Transverse colon (tissue), 4 donors: ENCODE results near the gene FAM228B. TPM values are rescaled to one million over a fixed set of nuclear protein-coding genes. Genes with fewer than 3 reads are reported as not detected.

Experiments
- DNase-seq: peaks from one replicate; pipeline ENCODE4 v3.0.0-alpha.2; 2019
- H3K27ac ChIP-seq, 4 donors: fragments of 200-600 bp; sonication (generic); 2 replicates each; pipeline ENCODE4 v1.5.1; 2016 to 2018; ENCODE audit warnings: inconsistent platforms in 4 of 4
- H3K27me3 ChIP-seq: fragments of 200-600 bp; sonication (generic); 2 replicates; pipeline ENCODE4 v1.5.1; 2017; ENCODE audit warnings: inconsistent platforms
- H3K36me3 ChIP-seq, 4 donors: fragments of 200-600 bp; sonication (generic); 2 replicates each; pipeline ENCODE4 v1.5.1; 2017 to 2019; ENCODE audit warnings: inconsistent platforms in 4 of 4
- H3K4me1 ChIP-seq, 4 donors: fragments of 200-600 bp; sonication (generic); 2 replicates each; pipeline ENCODE4 v1.5.1; 2017 to 2020; ENCODE audit warnings: inconsistent platforms in 4 of 4
- H3K4me3 ChIP-seq, 4 donors: fragments of 200-600 bp; sonication (generic); 1 replicate in 1 of 4; 2 replicates in 3 of 4; pipeline versions ENCODE4 v1.5.1 to v1.6.1; 2017 to 2019; ENCODE audit warnings: inconsistent platforms in 4 of 4
- H3K9me3 ChIP-seq, 2 donors: fragments of 200-600 bp; sonication (generic); 2 replicates each; pipeline ENCODE4 v1.5.1; 2017 to 2019; ENCODE audit warnings: inconsistent platforms in 2 of 2
- EP300 ChIP-seq: sonication (generic); formaldehyde crosslinking; IDR thresholded peaks from one replicate; pipeline ENCODE4 v1.6.1; 2017; ENCODE audit warnings: antibody characterized with exemption, low read depth
- POLR2A ChIP-seq: fragments of 450-650 bp; IDR thresholded peaks from one replicate; pipeline ENCODE4 v1.6.1; 2016; ENCODE audit warnings: antibody characterized with exemption, mild to moderate bottlenecking, moderate library complexity
- POLR2AphosphoS5 ChIP-seq, 3 donors: sonication (generic); formaldehyde crosslinking; IDR thresholded peaks; one replicate each; pipeline ENCODE4 v1.6.1; 2016; ENCODE audit warnings: antibody characterized with exemption in 3 of 3
- WGBS, 2 donors: methylation state at CpG; one replicate each; pipeline ENCODE4 v1.1.5; 2018; ENCODE audit warnings: low coverage in 1 of 2; 5-methylcytosine and 5-hydroxymethylcytosine counted together
- in situ Hi-C, 4 donors: fragments of 200-750 bp; cut with MboI; loops; one replicate each; pipeline versions ENCODE4 v1.15.0 to v1.15.1; 2017; ENCODE audit warnings: low sequenced_read_pairs in 3 of 4, low pct_ligation_motif_present in 1 of 4, low pct_unique_long_range_greater_than_20kb in 1 of 4
- intact Hi-C: fragments of 100-400 bp; cut with DNase I; formaldehyde crosslinking; loops from one replicate; pipeline ENCODE4 v1.15.1; 2023; ENCODE audit warnings: low total_unique reads
- total RNA-seq, 4 donors: library from RNA; depleted of rRNA; stranded (reverse); fragments of >200 nt; gene quantifications; one replicate each; pipeline ENCODE4 v1.1.0, GENCODE V29; 2016
- TF ChIP-seq, protein P1 (sequence below), 5 experiments: fragments of 200-600 bp in 3 of 5; fragments of 450-650 bp in 2 of 5; sonication (generic) in 3 of 5; IDR thresholded peaks; 1 replicate in 2 of 5; 2 replicates in 3 of 5; pipeline ENCODE4 v1.5.1; 2016 to 2017; ENCODE audit warnings: antibody characterized with exemption in 5 of 5, inconsistent platforms in 3 of 5, mild to moderate bottlenecking in 2 of 5, moderate library complexity in 1 of 5

FAM228B gene
- total RNA-seq, 4 donors from 2014 or later: 0.75 to 17.8 (median 3.9) TPM

DNA sequence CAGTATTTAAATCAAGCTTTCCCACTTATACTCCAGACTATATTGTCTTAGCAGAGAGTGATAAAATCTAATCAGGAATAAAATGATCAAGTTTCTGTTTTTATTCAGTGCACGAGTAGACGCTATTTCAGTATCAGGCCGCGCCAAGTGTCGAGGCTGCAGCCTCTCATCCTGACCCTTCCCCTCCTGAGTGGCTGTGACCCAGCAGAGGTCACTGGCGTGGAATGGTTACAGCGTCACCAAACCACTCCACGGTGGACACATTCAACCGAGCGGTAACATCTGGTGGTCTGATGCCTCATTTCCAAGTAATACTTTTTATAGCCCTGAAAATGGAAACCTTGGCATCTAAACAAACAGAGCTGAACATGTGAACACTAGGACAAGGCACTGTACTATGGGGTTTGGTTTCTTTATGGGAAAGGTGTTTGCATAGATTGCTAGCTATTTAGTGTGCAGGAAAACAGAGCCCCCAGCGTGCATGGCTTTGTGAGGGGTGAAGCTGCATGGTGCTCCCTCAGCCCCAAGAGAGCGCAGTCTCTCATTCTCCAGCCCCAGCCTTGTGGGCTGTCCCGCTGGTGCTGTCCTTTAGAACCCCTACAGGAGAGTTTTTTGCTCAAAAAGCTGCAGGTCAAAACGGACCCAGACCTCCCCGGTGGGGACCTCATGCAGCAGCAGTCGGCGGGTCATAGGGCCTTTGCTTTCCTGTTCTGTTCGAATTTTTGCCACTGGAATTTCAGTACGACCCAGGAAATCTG lies 79.9 kb downstream of the FAM228B start:
- no peaks in the 10 kb centered on the region for H3K27me3 ChIP-seq
- no peak for DNase-seq
- intact Hi-C loops: no loop called here
- H3K27ac ChIP-seq: no peak overlapping the region
- in situ Hi-C loops: no loop called here
- H3K4me3 ChIP-seq: no peak overlapping the region
- H3K9me3 ChIP-seq: no peaks in the 10 kb centered on the region
- TF ChIP-seq POLR2A (no peak), POLR2AphosphoS5 (IDR thresholded peaks at IDR 0.05) (no peak), EP300 (no peak)
- TF ChIP-seq, protein P1, sequence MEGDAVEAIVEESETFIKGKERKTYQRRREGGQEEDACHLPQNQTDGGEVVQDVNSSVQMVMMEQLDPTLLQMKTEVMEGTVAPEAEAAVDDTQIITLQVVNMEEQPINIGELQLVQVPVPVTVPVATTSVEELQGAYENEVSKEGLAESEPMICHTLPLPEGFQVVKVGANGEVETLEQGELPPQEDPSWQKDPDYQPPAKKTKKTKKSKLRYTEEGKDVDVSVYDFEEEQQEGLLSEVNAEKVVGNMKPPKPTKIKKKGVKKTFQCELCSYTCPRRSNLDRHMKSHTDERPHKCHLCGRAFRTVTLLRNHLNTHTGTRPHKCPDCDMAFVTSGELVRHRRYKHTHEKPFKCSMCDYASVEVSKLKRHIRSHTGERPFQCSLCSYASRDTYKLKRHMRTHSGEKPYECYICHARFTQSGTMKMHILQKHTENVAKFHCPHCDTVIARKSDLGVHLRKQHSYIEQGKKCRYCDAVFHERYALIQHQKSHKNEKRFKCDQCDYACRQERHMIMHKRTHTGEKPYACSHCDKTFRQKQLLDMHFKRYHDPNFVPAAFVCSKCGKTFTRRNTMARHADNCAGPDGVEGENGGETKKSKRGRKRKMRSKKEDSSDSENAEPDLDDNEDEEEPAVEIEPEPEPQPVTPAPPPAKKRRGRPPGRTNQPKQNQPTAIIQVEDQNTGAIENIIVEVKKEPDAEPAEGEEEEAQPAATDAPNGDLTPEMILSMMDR (IDR thresholded peaks at IDR 0.05): no peak
- peaks cover 0 to 16% (median 7%) of the 10 kb centered on the region in 4 donors for H3K36me3 ChIP-seq
- no peaks in the 10 kb centered on the region for H3K4me1 ChIP-seq
- 75 to 88% methylated on average over 8 to 19 of the region's 19 CpGs for WGBS, 2 donors

DNA sequence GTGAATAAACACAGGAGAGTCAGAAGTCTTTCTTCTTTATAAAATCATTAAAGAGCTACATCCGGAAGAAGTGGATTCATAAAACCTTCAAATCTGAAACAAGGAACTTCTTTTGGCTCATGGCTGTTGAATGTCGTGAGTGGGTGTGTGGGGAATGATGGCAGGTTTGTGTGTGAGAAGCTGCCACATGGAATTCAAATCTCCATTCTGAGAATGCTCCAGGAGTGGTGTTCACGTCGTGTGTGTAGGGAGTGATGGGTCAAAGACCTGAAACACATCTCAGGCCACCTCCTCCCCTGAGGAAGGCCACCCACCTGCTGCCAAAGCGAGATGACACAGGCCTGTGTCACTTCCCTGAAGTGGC lies 80.5 kb downstream of the FAM228B start:
- no peak overlapping the region for H3K4me3 ChIP-seq
- H3K4me1 ChIP-seq: no peaks in the 10 kb centered on the region
- DNase-seq: no peak
- TF ChIP-seq, protein P1 (IDR thresholded peaks at IDR 0.05): no peak
- TF ChIP-seq EP300: no peak
- no peak for TF ChIP-seq POLR2A
- TF ChIP-seq POLR2AphosphoS5 (IDR thresholded peaks at IDR 0.05): no peak
- no peak overlapping the region for H3K27ac ChIP-seq
- peaks cover 0 to 20% (median 8%) of the 10 kb centered on the region in 4 donors for H3K36me3 ChIP-seq
- in situ Hi-C loops: no loop called here
- H3K27me3 ChIP-seq: no peaks in the 10 kb centered on the region
- intact Hi-C loops: no loop called here
- WGBS, 2 donors: 85 to 86% methylated on average over 1 to 5 of the region's 5 CpGs
- H3K9me3 ChIP-seq: no peaks in the 10 kb centered on the region

DNA sequence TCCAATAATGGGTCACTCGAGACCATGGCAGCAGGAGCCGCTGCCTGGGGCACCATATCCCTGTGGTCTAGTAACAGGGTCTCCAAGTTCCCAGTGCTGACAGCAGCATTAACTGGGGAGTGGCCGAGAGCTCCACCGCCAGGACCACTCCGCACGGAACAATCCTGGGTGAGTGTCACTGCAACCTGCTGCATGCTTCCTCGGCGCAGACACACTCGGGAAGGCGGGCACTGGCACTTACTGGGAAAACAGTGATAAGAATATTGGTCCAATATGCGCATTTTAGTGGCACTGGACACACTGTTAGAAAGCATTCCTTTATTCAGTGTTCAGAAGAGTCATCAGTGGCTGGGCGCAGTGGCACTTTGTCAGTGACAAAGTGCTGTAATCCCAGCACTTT lies 81.2 kb downstream of the FAM228B start:
- 98% methylated on average over 12 of the region's 12 CpGs; no CpG with 5 or more reads in 1 of the 2 donors for WGBS, 2 donors
- intact Hi-C loops: no loop called here
- no peak for DNase-seq
- no peak overlapping the region for H3K27ac ChIP-seq
- no peak overlapping the region for H3K4me3 ChIP-seq
- no peak for TF ChIP-seq EP300
- no peak for TF ChIP-seq POLR2AphosphoS5 (IDR thresholded peaks at IDR 0.05)
- no peak for TF ChIP-seq POLR2A
- TF ChIP-seq, protein P1 (IDR thresholded peaks at IDR 0.05): no peak
- no peaks in the 10 kb centered on the region for H3K27me3 ChIP-seq
- in situ Hi-C loops: no loop called here
- H3K9me3 ChIP-seq: no peaks in the 10 kb centered on the region
- no peaks in the 10 kb centered on the region for H3K4me1 ChIP-seq
- peaks cover 0 to 27% (median 10%) of the 10 kb centered on the region in 4 donors for H3K36me3 ChIP-seq

GRCh38 chr2:24205131-24205530 lies 81.9 kb downstream of the FAM228B start:
- in situ Hi-C loops: no loop called here
- DNase-seq: no peak
- WGBS, 2 donors: 89% methylated on average over 4 of the region's 4 CpGs; no CpG with 5 or more reads in 1 of the 2 donors
- H3K27me3 ChIP-seq: no peaks in the 10 kb centered on the region
- H3K4me3 ChIP-seq: no peak overlapping the region
- no peaks in the 10 kb centered on the region for H3K9me3 ChIP-seq
- no peak overlapping the region for H3K27ac ChIP-seq
- intact Hi-C loops: no loop called here
- no peaks in the 10 kb centered on the region for H3K4me1 ChIP-seq
- TF ChIP-seq POLR2AphosphoS5 (IDR thresholded peaks at IDR 0.05) (no peak), POLR2A (no peak), EP300 (no peak)
- TF ChIP-seq, protein P1 (IDR thresholded peaks at IDR 0.05): no peak
- peaks cover 0 to 32% (median 13%) of the 10 kb centered on the region in 4 donors for H3K36me3 ChIP-seq
